Liver (tissue), 9 donors: ENCODE measurements around the gene SLC66A1. TPM values are rescaled to one million over a fixed set of nuclear protein-coding genes. Genes with fewer than 3 reads are reported as not detected.
A peak's percentile ranks its signal among the peaks of the same experiment; 100 is the strongest.
"Not testable (repeated sequence)": the region's sequence is repeated elsewhere in the genome, so short reads cannot be mapped to it uniquely, and the experiment has no call there.

Source experiments
- DNase-seq: peaks from one replicate; pipeline ENCODE4 v3.0.0-alpha.2; 2017; ENCODE audit warnings: low spot score
- H3K27ac ChIP-seq, 2 donors: one replicate each; pipeline ENCODE4 v1.7.0; 2013; ENCODE audit warnings: inconsistent platforms in 2 of 2, low read length in 2 of 2, control low read depth in 1 of 2, low read depth in 1 of 2, mild to moderate bottlenecking in 1 of 2
- H3K27me3 ChIP-seq, 4 donors: one replicate each; pipeline versions ENCODE4 v1.6.1 to v1.7.0; 2013; ENCODE audit warnings: low read length in 3 of 4, inconsistent platforms in 1 of 4, mild to moderate bottlenecking in 1 of 4, moderate library complexity in 1 of 4; ENCODE audit not compliant: control insufficient read depth in 4 of 4, insufficient read depth in 4 of 4
- H3K36me3 ChIP-seq, 4 donors: one replicate each; pipeline versions ENCODE4 v1.6.1 to v1.7.0; 2013; ENCODE audit warnings: low read length in 3 of 4, mild to moderate bottlenecking in 3 of 4, low read depth in 1 of 4, moderate library complexity in 1 of 4; ENCODE audit not compliant: control insufficient read depth in 4 of 4, insufficient read depth in 3 of 4
- H3K4me1 ChIP-seq, 4 donors: one replicate each; pipeline versions ENCODE4 v1.6.1 to v1.7.0; 2013; ENCODE audit warnings: low read length in 3 of 4, mild to moderate bottlenecking in 3 of 4, moderate library complexity in 1 of 4; ENCODE audit not compliant: control insufficient read depth in 4 of 4, insufficient read depth in 4 of 4
- H3K4me3 ChIP-seq, 3 donors: one replicate each; pipeline versions ENCODE4 v1.6.1 to v1.7.0; 2013; ENCODE audit warnings: low read length in 3 of 3, control low read depth in 1 of 3, low read depth in 1 of 3, mild to moderate bottlenecking in 1 of 3
- H3K9ac ChIP-seq, 2 donors: one replicate each; pipeline ENCODE4 v1.7.0; 2013; ENCODE audit warnings: low read length in 2 of 2, mild to moderate bottlenecking in 2 of 2, moderate library complexity in 2 of 2, control low read depth in 1 of 2, low read depth in 1 of 2
- H3K9me3 ChIP-seq, 4 donors: one replicate each; pipeline versions ENCODE4 v1.6.1 to v1.7.0; 2013; ENCODE audit warnings: low read length in 3 of 4; ENCODE audit not compliant: control insufficient read depth in 4 of 4
- ATF3 ChIP-seq: IDR thresholded peaks from 2 replicates; pipeline ENCODE4 v1.6.1; 2016; ENCODE audit warnings: antibody characterized with exemption
- FOXA1 ChIP-seq: IDR thresholded peaks from 2 replicates; pipeline ENCODE4 v1.6.1; 2016; ENCODE audit warnings: antibody characterized with exemption
- HNF4A ChIP-seq, 2 donors: conservative IDR thresholded peaks; 2 replicates each; pipeline ENCODE4 v1.6.1; 2016; ENCODE audit warnings: antibody characterized with exemption in 2 of 2, mild to moderate bottlenecking in 2 of 2
- MAX ChIP-seq: IDR thresholded peaks from 2 replicates; pipeline ENCODE4 v1.6.1; 2016; ENCODE audit warnings: antibody characterized with exemption
- NR2F2 ChIP-seq: IDR thresholded peaks from 2 replicates; pipeline ENCODE4 v1.6.1; 2016; ENCODE audit warnings: antibody characterized with exemption
- RAD21 ChIP-seq, 2 donors: IDR thresholded peaks; 2 replicates each; pipeline ENCODE4 v1.6.1; 2016; ENCODE audit warnings: antibody characterized with exemption in 2 of 2, mild to moderate bottlenecking in 2 of 2
- REST ChIP-seq: IDR thresholded peaks from 2 replicates; pipeline ENCODE4 v1.6.1; 2016; ENCODE audit warnings: antibody characterized with exemption, mild to moderate bottlenecking
- RXRA ChIP-seq, 2 donors: IDR thresholded peaks; 2 replicates each; pipeline ENCODE4 v1.6.1; 2017 to 2018; ENCODE audit warnings: antibody characterized with exemption in 2 of 2, mild to moderate bottlenecking in 1 of 2
- SP1 ChIP-seq: IDR thresholded peaks from 2 replicates; pipeline ENCODE4 v1.6.1; 2018; ENCODE audit warnings: antibody characterized with exemption, mild to moderate bottlenecking
- YY1 ChIP-seq: IDR thresholded peaks from 2 replicates; pipeline ENCODE4 v1.6.1; 2016; ENCODE audit warnings: antibody characterized with exemption, mild to moderate bottlenecking
- WGBS: extraction: QIAGEN DNeasy Blood & Tissue Kit; methylation state at CpG from one replicate; pipeline ENCODE4 v1.1.7; 2013; 5-methylcytosine and 5-hydroxymethylcytosine counted together
- polyA plus RNA-seq, 2 donors: library from polyadenylated mRNA; stranded (reverse) in 1 of 2; unstranded in 1 of 2; fragments of 200-250 nt in 1 of 2; fragments of >200 nt in 1 of 2; fragmentation: Nextera tagmentation in 1 of 2; extraction: Ambion mirVana in 1 of 2; gene quantifications; one replicate each; pipeline versions ENCODE4 v1.2.1 to v1.2.3, GENCODE V29; 2013 to 2015
- total RNA-seq, 2 donors: library from RNA; depleted of rRNA; stranded (reverse); fragments of >200 nt; gene quantifications; one replicate each; pipeline ENCODE4 v1.2.3, GENCODE V29; 2014
- donor health status: healthy.
- donor health status: healthy.
- donor health status: healthy.
- donor health status: healthy.
- donor health status: healthy.

SLC66A1 gene
- total and polyA plus RNA-seq, 4 donors: 6.8 to 16.0 (median 14.0) TPM

- peak within 1 kb of the TSS; percentile 68 to 90 (median 71) for H3K4me3 ChIP-seq
- H3K9me3 ChIP-seq, H3K27me3 ChIP-seq, H3K36me3 ChIP-seq: not testable (repeated sequence)
- H3K27ac ChIP-seq: peak within 1 kb of the TSS; percentile 57 to 94
- DNase-seq: peak; percentile 54
- H3K9ac ChIP-seq: peak within 1 kb of the TSS; percentile 60 to 89
- WGBS: 8% methylated on average over 69 of the region's 82 CpGs
- H3K4me1 ChIP-seq: peaks cover 6 to 34% (median 22%) of the 10 kb centered on the region in 4 donors
Measured at GRCh38 chr1:19288324-19289241, 23.5 kb upstream of the SLC66A1 start, which contains the start of gene AKR7A3. Gene AKR7A3, minus strand, starts transcription at chr1:19288770. Its CDS starts 61 bp downstream, at chr1:19288709.

- WGBS: 12% methylated on average over 2 of the region's 2 CpGs
- TF ChIP-seq FOXA1 (no peak), SP1 (no peak), HNF4A (conservative IDR thresholded peaks at IDR 0.05) (peak; percentile 70 to 79), ATF3 (no peak), MAX (no peak), RAD21 (IDR thresholded peaks at IDR 0.05) (no peak), RXRA (IDR thresholded peaks at IDR 0.05) (peak in 1 of 2 donors; percentile 26)
- H3K9me3 ChIP-seq: peaks cover 0 to 3% (median 1%) of the 10 kb centered on the region in 4 donors
- peaks cover 6 to 34% (median 22%) of the 10 kb centered on the region in 4 donors for H3K4me1 ChIP-seq
- H3K27ac ChIP-seq: peak overlapping the region; percentile 57 to 94
- peak overlapping the region in 1 of 2 donors; percentile 43 for H3K9ac ChIP-seq
- peak overlapping the region; percentile 38 to 75 (median 68) for H3K4me3 ChIP-seq
- H3K36me3 ChIP-seq: peaks cover 0 to 2% (median under 1%) of the 10 kb centered on the region in 4 donors
- no peaks in the 10 kb centered on the region for H3K27me3 ChIP-seq
- no peak for DNase-seq
Measured at GRCh38 chr1:19289244-19289643, 22.9 kb upstream of the SLC66A1 start.

GRCh38 chr1:19294638-19295037, 17.5 kb upstream of the SLC66A1 start:
- Histone ChIP-seq H3K9me3 (peaks cover 6 to 14% (median 9%) of the 10 kb centered on the region in 4 donors), H3K36me3 (no peaks in the 10 kb centered on the region), H3K4me1 (peaks cover 0 to 3% (median under 1%) of the 10 kb centered on the region in 4 donors), H3K27ac (no peak overlapping the region), H3K27me3 (no peaks in the 10 kb centered on the region), H3K4me3 (peak overlapping the region in 1 of 3 donors; percentile 59), H3K9ac (no peak overlapping the region)
- TF ChIP-seq ATF3: no peak
- no peak for TF ChIP-seq RXRA (IDR thresholded peaks at IDR 0.05)
- no peak for DNase-seq
- WGBS: 98% methylated on average over 2 of the region's 2 CpGs

GRCh38 chr1:19300211-19300610, 11.9 kb upstream of the SLC66A1 start:
- H3K4me1 ChIP-seq: no peaks in the 10 kb centered on the region
- DNase-seq: no peak

More at GRCh38 chr1:19300211-19300610, 11.9 kb upstream of the SLC66A1 start:
- WGBS: over 99% methylated on average over 2 of the region's 2 CpGs
- Histone ChIP-seq H3K9me3 (peaks cover 0 to 2% (median 1%) of the 10 kb centered on the region in 4 donors), H3K4me3 (no peak overlapping the region), H3K9ac (no peak overlapping the region), H3K27me3 (no peaks in the 10 kb centered on the region), H3K36me3 (peaks cover 0 to 25% (median 14%) of the 10 kb centered on the region in 4 donors), H3K27ac (no peak overlapping the region)
- no peak for TF ChIP-seq NR2F2
- no peak for TF ChIP-seq ATF3
- no peak for TF ChIP-seq REST
- TF ChIP-seq YY1: no peak
